T47D (cell line): Measurements from ENCODE around the gene RARRES2.

Source experiments
- DNase-seq, 2 experiments: peaks; one replicate each; pipeline versions ENCODE4 v3.0.0 to v3.0.0-alpha.2; 2011 to 2012; ENCODE audit warnings: low read depth in 1 of 2, low spot score in 1 of 2
- JUND ChIP-seq: IDR thresholded peaks from 2 replicates; pipeline ENCODE4 v1.6.1; 2012; ENCODE audit warnings: low read depth
- in situ Hi-C: cut with HindIII; loops from 2 replicates; pipeline ENCODE4 v1.10.0; 2016; ENCODE audit warnings: low sequenced_read_pairs, low pct_unique_long_range_greater_than_20kb

RARRES2 gene

DNA sequence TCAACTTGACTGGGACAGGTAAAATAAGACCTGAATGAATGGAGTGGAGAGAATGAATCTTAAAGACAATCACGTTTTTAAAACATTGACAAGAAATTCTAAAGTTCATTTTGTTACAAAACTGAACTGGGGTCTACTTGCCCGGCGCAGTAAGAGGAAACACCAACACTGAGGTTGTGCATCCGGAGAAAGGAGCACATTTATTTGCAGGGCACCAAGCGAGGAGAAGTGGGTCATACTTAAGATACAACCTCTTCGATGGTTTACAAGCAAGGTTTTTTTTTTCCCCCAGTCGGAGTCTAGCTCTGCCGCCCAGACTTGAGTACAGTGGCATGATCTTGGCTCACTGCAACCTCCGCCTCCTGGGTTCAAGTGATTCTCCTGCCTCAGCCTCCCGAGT is 23.8 kb upstream of the RARRES2 start:
- no peak for TF ChIP-seq JUND
- in situ Hi-C loops, result no loop called here
- DNase-seq, result no peak

DNA sequence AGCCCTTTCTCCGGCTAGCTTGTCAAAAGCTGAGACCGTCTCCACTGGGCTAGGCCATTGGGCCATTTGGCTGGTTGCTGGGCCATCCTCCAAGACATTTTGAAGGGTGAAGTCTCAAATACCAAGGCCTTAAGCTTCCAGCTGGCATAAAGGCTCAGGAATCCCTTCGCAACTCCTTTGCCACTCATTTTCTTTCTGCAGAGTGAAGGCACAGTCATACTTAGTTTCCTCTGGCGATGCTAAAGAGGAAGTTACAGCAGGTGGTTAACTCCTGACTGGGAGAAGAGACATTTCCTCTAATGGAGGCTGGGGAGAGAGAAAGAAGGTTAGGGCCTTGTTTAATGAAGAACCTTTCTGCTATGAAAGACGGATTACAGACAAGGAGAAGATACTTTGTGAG is 22.4 kb upstream of the RARRES2 start:
- TF ChIP-seq JUND, result no peak
- DNase-seq, result no peak
- in situ Hi-C loops, result no loop called here

DNA sequence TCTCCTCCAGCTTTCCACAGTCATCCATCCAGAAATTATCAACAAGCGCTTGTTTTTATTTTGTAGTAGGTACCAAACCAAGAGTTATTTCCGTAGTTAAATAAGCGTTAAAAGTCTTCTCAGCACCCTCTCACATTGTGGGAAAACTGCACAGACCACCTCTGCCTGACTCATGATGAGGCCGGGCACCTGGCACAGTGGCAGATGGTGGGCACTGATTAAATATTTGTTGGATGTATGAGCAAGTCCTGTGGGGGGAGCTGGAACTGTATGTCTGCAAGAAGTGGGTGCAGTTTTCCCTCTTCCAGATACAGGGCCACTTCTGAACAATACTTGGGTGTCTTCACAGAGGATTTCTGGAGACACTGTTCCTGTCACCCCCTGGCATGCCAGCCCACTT is 21.9 kb upstream of the RARRES2 start:
- no peak for TF ChIP-seq JUND
- in situ Hi-C loops, result no loop called here
- DNase-seq, result no peak

DNA sequence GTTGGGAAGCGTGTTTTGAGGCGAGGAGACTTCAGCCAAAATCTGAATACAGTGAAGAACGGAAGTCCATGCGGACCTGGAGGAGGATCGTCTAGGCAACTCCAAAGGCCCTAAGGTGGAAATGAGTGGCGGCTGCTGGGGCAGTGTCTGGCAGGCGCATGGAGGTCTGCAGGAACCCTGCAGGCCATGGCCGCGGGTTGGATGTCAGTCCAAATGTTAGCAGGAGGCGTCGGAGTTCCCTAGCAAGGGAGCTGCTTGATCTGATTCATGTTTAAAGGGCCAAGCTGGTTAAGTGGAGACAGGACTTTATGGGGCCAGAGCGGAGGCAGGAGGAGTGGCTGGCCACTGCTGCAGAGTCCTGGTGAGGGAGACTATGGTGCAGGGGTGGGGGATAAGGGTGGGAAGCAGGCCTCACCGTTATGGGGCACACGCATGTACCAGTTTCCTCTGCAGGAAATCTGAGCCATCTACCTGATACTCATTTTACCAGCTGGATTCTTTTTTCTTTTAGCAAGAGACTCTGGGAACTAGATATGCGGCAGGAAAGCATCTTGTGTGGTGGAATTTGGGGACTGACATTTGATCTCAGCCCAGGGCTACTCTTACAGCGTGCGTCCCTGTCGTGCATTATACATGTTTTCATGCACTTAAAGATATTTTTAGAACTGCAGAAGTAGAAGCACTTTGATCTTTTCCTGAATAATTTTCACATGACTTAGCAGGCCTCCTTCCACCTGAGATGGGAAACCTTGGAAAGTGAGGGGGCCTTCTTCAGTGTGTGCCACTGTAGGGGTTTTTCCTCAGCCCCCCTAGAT is 20.6 kb upstream of the RARRES2 start:
- no peak for DNase-seq
- TF ChIP-seq JUND, result no peak
- in situ Hi-C loops, result no loop called here

DNA sequence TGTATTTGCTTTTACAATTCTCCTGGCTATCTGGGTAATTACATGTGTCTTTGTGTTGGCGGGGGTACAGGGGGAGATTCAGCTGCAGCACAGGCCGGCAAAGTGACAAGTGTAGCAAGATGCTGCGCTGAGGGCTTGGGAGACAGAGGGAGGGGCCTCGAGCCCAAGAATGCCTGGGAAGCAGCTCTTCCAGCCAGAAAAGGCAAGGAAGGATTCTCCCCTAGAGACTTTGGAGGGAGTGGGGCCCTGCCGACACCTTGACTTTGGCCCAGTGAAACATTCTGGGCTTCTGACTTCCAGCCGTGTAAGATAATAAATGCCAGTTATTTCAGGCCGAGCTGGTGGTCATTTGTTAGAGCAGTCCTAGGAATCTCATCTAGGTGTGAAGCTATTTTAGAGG is 20.0 kb upstream of the RARRES2 start:
- DNase-seq, result no peak
- no peak for TF ChIP-seq JUND
- in situ Hi-C loops, result no loop called here

DNA sequence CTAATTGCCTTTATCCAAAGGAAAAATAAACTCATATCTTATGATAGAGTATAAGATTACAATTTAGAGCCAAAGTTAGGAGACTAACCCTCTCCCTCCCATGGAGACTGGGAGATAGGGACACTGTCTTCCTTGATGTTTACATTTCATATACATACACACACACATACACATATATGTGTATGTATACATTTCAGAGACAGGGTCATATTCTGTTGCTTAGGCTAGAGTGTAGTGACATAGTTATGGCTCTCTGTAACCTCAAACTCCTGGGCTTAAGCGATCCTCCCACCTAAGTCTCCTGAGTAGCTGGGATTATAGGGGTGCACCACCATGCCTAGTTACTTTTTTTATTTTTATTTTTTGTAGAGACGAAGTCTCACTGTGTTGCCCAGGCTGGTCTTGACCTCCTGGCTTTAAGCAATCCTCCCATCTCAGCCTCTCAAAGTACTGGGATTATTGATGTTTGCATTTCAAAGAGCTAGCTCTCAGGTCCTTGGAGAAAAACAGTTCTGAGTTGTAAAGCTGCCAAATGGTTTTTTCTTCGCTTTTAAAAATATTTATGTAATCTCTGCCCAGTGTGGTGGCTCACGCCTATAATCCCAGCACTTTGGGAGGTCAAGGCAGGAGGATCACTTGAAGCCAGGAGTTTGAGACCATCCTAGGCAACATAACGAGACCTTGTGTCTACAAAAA is 19.1 kb upstream of the RARRES2 start:
- DNase-seq, result no peak
- in situ Hi-C loops, result no loop called here
- TF ChIP-seq JUND, result no peak

DNA sequence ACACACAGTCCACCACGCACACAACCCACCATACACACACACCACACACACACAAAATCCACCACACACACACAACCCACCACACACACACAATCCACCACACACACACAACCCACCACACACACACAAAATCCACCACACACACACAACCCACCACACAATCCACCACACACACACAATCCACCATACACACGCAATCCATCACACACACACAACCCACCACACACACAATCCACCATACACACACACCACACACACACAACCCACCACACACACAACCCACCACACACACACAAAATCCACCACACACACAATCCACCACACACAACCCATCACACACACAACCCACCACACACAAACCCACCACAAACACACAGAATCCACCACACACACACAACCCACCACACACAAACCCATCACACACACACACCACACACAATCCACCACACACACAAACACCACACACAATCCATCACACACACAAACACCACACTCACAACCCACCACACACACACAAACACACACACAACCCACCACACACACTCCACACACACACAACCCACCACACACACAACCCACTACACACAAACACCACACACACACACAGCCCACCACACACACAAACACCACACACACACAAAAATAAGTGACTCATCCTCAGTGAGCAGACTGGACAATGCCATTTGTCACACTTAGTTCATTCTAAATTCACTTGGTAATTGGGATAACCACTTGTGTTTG is 18.4 kb upstream of the RARRES2 start:
- no peak for DNase-seq
- in situ Hi-C loops, result no loop called here
- TF ChIP-seq JUND, result no peak

DNA sequence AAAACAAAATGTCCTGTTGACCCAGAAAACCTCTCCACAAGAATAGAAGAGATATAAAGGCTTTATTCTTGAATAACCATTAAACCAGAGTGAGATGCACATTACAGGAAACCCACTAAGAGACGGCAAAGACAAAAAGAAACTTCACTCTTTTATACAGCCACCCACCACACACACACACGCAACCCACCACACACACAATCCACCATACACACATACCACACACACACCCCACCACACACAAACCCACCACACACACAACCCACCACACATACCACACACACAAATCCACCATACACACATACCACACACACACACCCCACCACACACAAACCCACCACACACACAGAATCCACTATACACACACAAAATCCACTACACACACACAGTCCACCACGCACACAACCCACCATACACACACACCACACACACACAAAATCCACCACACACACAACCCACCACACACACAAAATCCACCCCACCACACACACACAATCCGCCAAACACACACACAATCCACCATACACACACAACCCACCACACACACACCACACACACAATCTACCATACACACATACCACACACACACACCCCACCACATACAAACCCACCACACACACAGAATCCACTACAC is 17.7 kb upstream of the RARRES2 start:
- no peak for TF ChIP-seq JUND
- in situ Hi-C loops, result no loop called here
- DNase-seq, result no peak

DNA sequence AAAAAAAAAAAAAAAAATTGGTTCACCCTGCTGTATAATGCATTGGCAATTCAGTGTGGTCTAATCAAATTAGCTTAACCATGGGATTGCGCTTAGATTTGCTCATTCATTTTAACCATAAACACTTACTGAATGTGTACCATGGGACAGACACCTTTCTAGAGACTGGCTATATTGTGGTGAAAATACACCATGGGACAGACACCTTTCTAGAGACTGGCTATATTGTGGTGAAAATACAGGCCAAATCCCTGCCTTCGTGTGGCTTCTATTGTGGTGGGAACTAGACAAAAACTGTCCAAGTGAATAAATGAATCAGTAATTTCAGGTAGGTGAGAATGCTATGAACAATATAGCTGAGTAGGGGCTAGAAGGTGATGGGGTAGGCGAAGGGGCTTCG is 17.0 kb upstream of the RARRES2 start:
- no peak for DNase-seq
- TF ChIP-seq JUND, result no peak
- in situ Hi-C loops, result no loop called here

DNA sequence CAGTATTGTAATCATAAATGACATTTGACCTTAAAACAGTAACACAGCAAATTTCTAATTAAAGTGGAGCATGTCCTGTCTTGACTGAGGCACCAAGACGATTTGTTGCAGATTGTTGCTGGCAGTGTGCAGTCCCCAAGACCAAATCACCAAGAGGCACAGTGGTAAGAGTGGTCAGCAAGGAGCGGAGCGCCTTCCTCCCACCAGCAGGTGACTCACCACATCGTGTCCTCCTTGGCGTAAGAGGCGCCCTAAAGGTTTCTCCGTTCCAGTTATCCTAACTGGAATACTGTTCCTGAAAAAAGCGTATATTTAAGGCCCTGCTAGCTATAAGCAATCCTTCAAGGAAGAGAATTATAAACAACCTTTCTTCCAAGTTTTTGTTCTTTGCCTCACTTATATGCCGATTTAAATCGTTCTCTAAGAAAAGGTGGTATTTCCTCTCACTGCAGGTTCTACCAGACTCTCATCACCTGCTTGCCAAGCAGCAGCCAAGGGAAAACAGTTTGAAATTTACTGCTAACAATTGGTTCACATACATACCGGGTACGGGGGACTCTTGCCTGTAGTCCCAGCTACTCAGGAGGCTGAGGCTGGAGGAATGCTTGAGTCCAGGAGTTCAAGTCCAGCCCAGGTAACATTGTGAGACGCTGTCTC is 16.5 kb upstream of the RARRES2 start:
- no peak for DNase-seq
- no peak for TF ChIP-seq JUND
- in situ Hi-C loops, result no loop called here

DNA sequence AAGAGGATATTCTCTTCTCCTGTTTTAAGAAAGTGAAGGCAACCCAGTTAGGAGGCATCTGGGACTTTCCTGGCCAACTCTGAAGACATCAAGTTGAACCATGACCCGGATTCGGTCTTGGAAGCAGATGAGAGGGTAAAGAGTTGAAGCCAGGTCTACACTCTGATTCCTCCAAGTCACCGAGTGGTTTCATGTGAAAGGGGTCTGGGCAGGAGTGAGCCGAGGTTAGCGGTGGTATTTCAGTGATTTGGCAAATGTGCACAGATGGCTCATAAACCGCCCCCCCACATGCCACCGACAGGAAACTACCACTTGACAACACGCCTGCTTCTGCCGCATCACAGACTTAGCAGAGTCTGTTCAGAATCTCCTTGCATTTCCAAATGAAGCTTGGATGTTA is 15.8 kb upstream of the RARRES2 start:
- DNase-seq, result no peak

DNA sequence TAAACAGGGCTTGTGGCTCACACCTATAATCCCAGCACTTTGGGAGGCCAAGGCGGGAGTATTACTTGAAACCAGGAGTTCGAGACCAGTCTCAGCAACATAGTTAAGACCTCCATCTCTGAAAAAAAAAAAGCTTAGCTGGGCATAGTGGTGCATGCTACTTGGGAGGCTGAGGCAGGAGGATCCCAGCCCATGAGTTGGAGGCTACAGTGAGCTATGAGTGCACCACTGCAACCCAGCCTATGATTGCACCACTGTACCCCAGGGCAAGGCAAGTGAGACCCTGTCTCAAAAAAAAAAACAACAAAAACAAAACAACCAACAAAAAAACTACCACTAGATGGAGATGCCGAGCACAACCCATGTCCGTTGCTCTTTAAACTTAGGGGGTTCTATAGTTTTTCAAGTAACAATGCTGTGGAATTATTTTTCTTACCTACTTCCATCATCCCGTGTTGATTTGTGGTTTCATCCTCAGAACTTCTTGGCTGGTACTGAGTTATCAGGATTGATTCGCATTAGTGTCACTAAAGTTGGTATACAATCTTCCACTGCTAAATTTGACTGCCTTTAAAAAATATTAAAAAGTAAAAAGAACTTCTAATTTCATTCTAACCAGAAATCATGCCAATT is 15.0 kb upstream of the RARRES2 start:
- DNase-seq, result no peak
- in situ Hi-C loops, result no loop called here
- TF ChIP-seq JUND, result no peak

More for the DNA sequence above, 15.8 kb upstream of the RARRES2 start:
- no peak for TF ChIP-seq JUND
- in situ Hi-C loops, result no loop called here
